HG03097 (cell line): ENCODE results near the gene ZNF180.
"Not testable (repeated sequence)": the region's sequence is repeated elsewhere in the genome, so short reads cannot be mapped to it uniquely, and the experiment has no call there.

Experiments used
- ATAC-seq: cut with Tn5 transposase; IDR thresholded peaks from one replicate; pipeline ENCODE4 v1.9.1; 2021; ENCODE audit not compliant: unreplicated experiment, low FRiP score

The ZNF180 gene

DNA sequence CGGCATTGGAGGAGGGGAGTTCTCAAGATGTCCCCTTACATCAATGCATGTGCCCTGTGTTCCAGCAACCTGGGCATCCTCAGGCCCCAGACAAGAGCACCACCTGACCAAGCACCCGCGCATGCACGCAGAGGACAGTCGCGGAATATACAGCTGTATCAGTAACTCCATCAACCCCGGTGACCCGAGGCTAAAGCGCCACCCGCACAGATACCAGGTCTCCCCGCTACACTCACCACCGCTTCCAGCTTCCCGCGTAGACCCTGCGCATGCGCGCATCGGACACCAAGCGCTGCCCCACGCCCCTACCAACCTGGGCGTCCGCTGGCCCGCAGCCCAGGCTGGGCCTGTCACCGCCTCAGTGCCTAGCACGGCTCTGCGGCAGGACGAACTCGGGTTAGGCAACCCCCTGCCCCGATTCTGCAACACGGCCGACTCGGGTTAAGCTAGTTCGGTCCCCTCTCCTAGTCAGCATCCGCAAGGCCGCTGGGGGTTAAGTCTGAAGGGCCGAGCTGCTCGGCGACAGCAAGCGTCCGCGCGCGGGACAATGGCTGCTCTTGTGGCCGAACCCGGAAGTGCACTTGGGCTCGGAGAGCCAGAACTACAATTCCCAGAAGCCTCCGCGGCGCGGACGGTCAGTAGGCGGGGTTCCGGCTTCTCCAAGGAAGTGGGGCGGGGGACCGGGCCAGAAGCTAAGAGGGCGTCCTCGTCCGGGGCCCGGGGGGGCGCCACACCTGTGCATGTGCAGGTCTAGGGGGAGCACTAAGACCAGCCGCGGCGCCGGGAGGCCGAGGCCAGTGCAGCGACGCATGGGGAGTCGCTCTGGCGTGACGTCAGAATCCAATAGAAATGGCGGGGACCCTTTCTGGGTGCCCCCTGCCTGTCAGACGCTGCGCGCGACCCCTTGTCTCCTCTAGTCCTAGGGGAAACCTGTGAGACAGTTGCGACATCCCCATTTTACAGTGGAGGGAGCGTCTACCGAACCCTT, at the start of gene ZNF180:
TSS of gene ZNF180 (minus strand) at position 561 of the 988 bp plus-strand sequence. CDS start 3,188 bp downstream, outside the sequence.
- ATAC-seq = peak; percentile 93

DNA sequence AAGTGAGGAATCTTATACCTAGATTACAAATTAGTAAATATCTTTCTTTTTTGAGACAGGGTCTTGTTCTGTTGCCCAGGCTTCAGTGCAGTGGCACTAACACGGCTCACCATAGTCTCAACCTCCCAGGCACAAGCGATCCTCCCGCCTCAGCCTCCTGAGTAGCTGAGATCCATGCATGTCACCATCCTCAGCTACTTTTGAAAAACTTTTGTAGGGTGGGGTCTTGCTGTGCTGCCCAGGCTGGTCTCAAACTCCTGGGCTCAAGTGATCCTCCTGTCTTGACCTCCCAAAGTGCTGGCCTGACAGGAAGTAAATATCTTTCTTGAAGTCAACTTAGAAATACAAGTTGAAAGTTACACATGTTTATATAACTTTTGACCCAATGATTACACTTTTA, 49.2 kb upstream of the ZNF180 start:
- ATAC-seq = no peak

DNA sequence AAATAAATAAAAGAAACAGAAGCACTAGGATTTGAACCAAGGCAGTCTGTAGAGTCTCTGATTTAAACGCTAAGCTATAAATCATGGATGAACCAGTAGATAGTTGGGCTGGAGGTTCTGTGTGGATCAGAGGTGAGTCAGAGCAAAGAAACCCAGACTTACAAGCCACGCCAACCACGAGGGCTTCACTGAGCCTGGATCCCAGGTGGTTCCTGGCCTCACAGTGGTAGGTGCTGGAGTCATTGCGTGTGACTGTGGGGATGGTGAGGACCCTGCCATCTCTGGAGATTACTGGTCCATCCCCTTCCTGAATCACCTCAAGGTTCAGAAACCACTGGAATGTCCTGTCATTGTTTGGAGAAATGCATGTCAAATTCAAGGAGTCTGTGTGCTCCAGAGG, 48.4 kb upstream of the ZNF180 start:
- no peak for ATAC-seq

DNA sequence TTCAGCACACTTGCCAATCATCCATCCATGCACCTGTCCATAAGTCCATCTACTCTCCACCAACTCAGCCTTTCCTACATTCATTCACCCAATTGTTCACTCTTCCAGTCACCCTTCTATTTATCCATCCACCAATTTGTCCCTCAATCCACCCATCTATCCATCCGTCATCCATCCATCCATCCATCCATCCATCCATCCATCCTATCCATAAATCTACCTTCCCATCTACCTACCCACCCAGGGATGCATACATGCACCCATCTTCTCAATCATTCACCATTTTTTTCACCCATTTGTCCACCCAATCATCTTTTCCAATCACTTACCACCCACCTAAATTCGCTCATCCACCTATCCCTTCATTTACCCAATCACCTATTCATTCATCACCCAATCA, 43.7 kb upstream of the ZNF180 start:
- ATAC-seq = no peak

DNA sequence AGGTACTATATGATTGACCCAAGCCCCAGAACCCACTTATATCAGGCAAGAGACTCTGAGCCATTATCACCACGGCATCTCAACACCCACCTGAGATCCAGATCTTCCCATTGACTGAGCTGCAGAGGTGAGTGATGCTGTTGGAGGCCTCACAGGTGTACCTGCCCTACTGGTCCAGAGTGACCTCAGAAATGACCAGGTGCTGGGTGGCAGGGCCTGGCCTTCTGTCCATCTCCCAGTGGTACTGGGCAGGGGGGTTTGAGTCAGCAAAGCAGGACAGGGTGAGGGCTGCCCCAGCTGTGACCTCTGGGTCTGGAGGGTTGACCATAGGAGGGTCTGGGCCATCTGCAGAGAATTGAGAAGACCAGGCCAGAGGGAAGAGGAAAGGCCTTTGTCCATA, 42.3 kb upstream of the ZNF180 start:
- no peak for ATAC-seq

DNA sequence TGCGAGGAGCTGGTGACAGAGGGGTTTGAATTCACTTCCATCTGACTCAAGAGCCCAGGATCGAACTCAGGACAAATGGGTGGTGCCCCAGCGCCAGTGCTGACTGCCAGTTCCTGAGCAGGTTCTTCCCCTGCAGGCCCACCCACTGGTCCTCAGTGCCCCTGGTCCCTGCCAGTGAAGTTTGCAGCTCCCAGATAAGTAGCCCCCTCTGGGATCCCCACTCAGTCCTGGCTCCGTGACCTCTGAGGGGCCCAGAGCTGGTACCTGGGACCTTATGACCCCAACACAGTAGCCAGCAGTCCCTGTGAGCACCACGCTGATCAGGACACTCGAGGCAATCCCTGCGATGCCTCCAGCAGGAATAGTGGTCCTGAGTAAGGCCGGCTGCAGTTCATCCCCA, 40.4 kb upstream of the ZNF180 start:
- no peak for ATAC-seq

DNA sequence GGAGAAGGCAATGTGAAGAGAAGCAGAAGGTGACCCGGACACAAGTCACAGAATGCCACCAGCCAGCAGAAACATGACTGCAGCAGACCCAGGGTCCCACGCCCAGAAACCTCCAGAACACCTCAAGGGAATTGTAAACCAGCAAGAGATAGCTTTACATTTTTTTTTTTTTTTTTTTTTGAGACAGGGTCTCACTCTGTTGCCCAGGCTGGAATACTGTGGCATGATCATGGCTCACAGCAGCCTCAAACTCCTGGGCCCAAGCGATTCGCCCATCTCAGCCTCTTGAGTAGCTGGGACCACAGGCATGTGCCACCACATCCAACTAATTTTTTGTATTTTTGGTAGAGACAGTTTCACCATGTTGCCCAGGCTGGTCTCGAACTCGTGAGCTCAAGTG, 39.7 kb upstream of the ZNF180 start:
- ATAC-seq = no peak

DNA sequence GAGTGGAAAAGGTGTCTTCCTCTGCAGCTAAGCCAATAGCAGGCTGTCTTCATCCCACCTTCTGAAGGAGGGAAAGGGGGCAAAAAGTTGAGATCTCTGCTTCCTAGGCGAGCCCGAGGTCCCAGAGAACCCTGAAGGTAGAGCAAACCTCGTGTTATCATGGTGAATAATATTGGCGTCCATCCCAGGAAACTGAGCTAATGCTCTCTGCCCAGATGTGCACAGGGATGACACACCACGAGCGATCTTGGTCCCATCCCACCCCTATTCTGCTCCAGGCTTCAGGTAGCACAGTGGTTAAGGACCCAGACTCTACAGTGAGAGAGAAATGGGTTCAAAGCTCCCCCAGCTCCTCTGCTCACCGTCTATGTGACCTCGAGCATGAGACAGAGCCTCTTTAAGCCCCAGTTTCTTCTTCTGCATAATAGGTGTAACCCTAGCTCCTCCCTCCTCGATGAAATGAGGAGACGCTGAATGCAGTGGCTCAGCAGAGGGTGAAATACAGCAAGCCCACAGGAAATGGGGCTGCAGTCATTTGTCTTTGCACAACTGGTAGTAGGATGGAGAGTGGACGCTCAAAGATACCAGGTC, 39.0 kb upstream of the ZNF180 start:
- ATAC-seq = no peak

DNA sequence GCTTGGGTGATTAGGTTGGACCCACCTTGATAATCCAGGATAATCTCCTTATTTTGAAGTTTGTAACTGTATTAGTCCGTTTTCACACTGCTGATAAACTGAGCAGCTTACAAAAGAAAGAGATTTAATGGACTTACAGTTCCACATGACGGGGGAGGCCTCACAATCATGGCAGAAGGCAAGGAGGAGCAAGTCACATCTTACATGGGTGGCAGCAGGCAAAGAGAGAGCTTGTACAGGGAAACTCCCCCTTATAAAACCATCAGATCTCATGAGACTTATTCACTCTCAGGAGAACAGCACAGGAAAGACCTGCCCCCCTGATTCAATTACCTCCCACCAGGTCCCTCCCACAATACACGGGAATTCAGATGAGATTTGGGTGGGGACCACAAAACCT, 35.0 kb upstream of the ZNF180 start:
- not testable (repeated sequence) for ATAC-seq

DNA sequence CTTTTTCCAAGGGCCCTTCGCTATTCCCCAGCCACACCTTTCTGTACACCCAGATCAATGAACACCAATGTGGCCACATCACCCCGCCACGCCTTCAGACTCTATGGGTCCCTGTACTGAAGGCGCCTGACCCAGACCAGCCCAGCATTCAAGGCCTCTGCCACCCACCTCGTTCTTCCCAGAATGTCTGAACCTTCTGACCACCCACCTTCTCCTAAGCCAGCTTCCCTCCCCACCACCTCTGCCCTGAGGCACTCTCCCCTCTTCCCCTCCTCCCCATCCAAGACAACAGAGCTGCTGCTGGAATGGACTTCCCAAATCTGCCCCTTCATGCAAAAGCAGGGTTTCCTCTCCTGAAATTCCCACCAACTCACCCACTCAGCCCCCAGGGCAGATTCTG, 32.5 kb upstream of the ZNF180 start:
- ATAC-seq = no peak

DNA sequence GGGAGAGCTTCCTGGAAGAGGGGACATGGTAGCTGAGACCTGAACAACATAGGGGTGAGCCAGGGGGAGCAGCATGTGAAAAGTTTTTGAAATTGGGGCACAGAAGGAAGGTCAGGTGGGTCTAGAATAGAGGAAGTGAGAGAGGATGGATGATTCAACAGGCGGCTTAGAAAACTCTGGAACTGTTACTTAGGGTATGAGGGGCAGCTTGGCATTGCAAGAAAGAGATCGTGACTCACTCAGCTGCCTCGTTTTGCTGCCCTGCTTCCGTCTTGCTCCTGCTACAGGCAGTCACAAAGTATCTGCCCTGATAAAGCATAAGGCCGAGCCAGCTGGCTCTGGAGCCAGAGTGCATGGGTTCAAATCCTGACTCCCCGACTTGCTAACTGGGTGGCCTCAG, 30.5 kb upstream of the ZNF180 start:
- no peak for ATAC-seq

DNA sequence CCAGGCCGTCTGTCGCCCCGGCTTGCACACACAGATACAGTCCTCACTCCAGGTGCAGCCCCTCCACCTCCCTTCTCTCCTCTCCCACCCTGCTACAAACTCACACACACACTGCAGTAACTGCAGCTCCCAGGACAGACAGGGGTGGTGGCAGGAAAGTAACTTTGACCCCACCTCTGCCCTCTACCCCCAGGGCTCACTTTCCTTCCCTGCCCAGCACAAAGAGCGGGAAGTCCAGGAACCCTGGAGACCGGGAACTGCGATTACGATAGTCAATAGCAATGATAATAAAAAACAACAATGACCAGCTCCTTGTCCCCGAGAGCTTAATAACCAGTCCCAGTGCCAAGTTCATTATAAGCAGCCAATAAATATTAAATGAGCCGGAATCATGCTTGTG, 29.2 kb upstream of the ZNF180 start, which contains the start of gene CEACAM20:
TSS of gene CEACAM20 (minus strand) at position 140 of the 400 bp plus-strand sequence. CDS start 166 bp downstream, outside the sequence.
- ATAC-seq = no peak

DNA sequence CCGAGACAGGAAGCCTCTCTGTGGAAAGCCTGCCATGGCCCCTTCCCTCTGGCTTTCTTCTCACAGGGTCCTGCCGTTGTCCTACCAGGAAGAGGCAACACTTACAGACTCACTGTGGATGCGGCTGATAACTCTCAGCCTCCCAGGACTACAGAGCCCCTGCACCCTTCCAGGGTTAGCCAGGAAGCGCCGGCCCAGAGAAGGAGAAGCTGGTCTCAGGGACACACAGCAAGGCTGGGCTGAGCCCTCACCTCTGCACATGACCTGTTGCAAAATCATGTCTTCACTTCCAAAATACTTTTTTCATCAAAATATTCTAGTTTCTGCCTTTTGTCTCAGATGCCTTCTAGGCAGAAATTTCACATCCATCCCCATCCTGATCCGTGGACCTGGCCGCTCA, 27.2 kb upstream of the ZNF180 start:
- ATAC-seq = no peak

DNA sequence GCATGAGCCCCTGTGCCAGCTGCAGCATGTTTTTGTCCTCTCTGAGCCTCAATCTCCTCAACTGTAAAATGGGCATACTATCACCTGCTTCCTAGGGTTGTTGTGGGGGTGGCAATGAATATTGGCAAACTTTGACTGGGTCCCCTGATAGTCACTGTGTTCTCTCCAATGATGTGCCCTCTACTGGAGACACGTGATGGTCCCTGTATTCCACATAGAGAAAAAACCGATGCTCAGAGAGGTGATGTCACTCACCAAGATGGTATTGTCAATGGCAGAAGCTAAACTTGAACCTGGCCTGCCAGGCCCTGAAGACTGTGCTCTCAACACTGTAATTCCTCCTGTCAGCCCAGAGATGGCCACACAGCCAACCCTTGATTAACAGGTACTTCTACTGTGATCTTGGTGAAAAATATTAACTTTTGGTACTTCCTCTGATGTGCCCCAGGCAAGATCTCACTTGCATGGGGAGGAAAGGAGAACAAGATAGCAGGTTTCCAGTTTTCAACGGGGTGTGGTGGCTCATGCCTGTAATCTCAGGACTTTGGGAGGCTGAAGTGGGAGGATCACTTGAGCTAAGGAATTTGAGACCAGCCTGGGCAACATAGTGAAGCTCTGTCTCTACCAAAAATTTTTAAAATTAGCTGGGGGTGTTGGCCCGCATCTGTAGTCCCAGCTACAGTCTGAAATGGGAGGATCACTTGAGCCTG, 25.6 kb upstream of the ZNF180 start:
- no peak for ATAC-seq

DNA sequence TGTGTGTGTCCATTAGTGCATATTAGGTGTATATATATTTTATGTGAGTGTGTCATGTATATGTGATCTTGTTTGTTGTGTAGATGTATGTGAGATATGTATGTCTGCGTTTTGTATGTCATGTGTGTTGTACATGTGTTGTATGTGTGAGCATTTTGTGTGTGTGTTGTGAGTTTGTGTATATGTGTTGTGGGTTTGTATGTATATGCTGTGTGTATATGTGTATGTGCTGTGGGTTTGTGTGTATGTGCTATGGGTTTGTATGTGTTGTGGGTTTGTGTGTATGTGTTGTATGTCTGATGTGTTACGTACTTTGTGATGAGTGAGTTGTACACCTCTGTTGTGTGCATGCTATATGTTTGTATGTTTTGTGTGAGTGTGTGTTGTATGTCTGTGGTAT, 21.0 kb upstream of the ZNF180 start:
- ATAC-seq = no peak

DNA sequence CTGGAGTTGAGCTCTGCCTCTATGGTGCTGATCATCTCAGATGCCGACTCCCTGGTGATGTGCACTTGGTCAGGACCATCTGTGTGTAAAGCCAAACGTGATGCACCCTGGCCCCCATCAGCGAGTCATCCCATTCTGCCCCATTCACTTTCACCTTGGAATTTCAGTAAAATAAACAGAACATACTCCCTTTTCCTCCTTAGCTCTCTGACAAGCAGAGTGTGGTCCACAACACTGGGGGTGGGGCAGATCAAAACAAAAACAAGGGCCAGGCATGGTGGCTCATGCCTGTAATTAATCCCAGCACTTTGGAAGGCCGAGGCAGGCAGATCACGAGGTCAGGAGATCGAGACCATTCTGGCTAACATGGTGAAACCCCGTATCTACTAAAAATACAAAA, 16.8 kb upstream of the ZNF180 start:
- ATAC-seq = no peak

DNA sequence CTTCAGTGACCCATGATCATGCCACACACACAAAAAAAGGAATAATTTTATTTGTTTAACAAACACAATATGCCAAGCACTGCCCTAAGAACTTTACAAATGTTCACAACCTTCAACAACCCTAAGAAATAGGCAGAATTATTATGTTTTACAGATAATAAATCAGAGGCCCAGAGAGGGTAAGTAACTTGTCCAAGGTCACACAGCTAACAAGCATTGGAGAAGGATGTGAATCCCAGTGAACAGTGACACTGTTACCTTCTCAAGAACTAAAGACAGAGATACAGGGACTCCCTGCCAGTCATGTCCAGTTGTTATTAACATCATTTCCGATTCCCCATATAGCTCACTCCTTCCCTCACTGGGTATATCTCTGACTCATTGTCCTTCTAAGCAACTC, 15.6 kb upstream of the ZNF180 start:
- no peak for ATAC-seq

DNA sequence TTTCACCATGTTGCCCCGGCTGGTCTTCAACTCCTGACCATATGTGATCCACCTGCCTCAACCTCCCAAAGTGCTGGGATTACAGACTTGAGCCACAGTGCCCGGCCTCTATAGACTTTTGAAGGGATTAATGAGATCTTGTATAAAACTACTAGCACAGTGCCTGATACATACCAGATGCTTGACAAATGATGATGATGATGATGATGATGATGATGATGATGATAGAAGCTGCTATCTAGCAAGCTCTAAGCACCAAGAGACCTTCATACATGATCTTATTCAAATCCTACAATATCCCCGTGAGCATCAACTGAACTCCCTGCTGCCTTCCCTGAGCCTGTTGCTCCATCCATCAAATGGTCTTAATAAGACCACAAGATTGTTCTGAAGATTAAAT, 14.7 kb upstream of the ZNF180 start:
- no peak for ATAC-seq

DNA sequence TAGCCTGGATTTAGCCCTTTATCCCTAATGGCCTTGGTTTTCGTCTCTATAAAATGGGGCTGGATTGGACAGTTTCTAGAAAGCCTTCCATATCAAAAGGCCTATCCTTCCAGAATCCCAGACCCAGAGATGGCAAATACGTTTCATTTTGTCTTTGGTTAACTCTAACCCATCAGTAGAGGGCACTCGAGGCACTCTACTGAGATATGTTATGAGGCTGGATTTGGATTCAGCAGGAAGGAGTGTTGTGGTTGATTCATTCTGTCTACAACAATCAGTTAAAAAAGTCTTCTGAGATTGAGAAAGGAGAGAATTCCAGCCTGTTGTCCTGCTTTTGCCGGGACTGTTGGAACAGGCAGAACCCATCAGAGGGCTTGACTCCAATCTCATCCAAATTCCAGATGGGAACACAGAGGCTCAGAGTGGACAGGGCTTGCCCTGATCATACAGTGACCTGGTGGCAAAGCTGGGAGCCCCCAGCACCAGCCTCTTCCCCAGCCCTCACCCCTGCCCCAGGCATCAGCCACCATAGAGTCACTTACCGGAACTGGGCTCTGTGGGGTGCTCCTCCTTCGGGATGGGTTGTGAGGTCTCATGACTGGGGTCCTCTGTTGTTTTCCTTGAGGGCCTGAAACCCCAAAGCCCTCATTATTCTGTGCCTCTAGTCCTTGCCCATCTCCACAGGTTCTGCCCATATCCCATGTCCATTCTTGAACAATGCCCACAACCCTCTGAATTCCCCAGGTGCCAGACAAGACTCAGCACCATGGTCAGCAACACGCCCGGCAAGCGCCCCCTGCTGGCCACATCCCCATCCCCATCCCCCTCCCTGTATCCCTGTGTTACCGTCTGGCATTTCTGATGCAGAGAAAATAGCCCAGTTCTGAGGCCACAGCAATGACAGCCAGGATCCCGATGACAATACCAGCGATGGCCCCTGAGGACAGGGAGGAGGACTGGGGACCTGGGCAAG, 12.3 kb upstream of the ZNF180 start:
- no peak for ATAC-seq

DNA sequence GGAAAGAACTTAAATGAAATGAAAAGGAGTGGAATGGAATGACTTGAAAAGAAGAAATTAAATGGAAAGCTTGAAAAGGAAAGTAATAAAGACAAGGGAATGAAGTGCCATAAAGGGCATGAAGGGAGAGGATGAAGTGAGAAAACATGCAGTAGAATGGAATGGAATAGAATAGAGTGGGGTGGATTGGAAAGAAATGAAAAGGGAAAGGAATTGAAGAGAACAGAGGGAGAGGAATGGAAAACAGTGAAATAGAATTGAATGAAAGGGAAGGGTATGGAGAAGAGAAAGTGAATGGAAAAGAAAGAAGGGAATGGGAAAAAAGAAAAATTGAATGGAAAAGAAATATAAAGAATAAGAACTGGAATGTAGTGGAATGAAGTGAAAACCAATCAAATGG, 9.2 kb upstream of the ZNF180 start:
- no peak for ATAC-seq
